Activated CD4-positive, alpha-beta T cell treated with anti-CD3 and anti-CD28 coated beads, Interleukin-2, amount 50 U/mL, for 16 hours (primary cell): ENCODE results near the gene DPP9.
"Not testable (repeated sequence)": the region's sequence is repeated elsewhere in the genome, so short reads cannot be mapped to it uniquely, and the experiment has no call there.

Experiments used
- DNase-seq: peaks from one replicate; pipeline ENCODE4 v3.0.0-alpha.2; 2020

Gene DPP9

GRCh38 chr19:4723595-4724514 lies at the start of gene DPP9:
Gene DPP9, minus strand, starts transcription at chr19:4723842. Its CDS starts 3,936 bp downstream, at chr19:4719906.
- peak; percentile 98 for DNase-seq

GRCh38 chr19:4773047-4773640 lies 49.5 kb upstream of the DPP9 start:
- no peak for DNase-seq

- DNase-seq = no peak
Measured at GRCh38 chr19:4772566-4772965, 48.9 kb upstream of the DPP9 start.

GRCh38 chr19:4768934-4769777 lies 45.5 kb upstream of the DPP9 start:
- peak; percentile 78 for DNase-seq

GRCh38 chr19:4764393-4764660 lies 40.7 kb upstream of the DPP9 start:
- DNase-seq = no peak

- DNase-seq = no peak
Measured at GRCh38 chr19:4763021-4763420, 39.4 kb upstream of the DPP9 start.

- DNase-seq = no peak
Measured at GRCh38 chr19:4760285-4760650, 36.6 kb upstream of the DPP9 start.

GRCh38 chr19:4759388-4760284 lies 36.0 kb upstream of the DPP9 start:
- peak; percentile 76 for DNase-seq

GRCh38 chr19:4758659-4759058 lies 35.0 kb upstream of the DPP9 start:
- DNase-seq = no peak

GRCh38 chr19:4758082-4758481 lies 34.4 kb upstream of the DPP9 start:
- DNase-seq = no peak

GRCh38 chr19:4755459-4755858 lies 31.8 kb upstream of the DPP9 start:
- no peak for DNase-seq

- DNase-seq = no peak
Measured at GRCh38 chr19:4754248-4754647, 30.6 kb upstream of the DPP9 start.

- no peak for DNase-seq
Measured at GRCh38 chr19:4749870-4750590, 26.4 kb upstream of the DPP9 start.

- DNase-seq = no peak
Measured at GRCh38 chr19:4748589-4748988, 24.9 kb upstream of the DPP9 start.

GRCh38 chr19:4748185-4748584 lies 24.5 kb upstream of the DPP9 start:
- DNase-seq = no peak

- DNase-seq = no peak
Measured at GRCh38 chr19:4745986-4746385, 22.3 kb upstream of the DPP9 start.

- DNase-seq = not testable (repeated sequence)
Measured at GRCh38 chr19:4745175-4745574, 21.5 kb upstream of the DPP9 start.

GRCh38 chr19:4744451-4745174 lies 21.0 kb upstream of the DPP9 start:
- DNase-seq = no peak

- no peak for DNase-seq
Measured at GRCh38 chr19:4742723-4743646, 19.3 kb upstream of the DPP9 start.

- DNase-seq = no peak
Measured at GRCh38 chr19:4740092-4740491, 16.4 kb upstream of the DPP9 start.
